D721Med (cell line): ENCODE results near the gene NNAT.
"Not testable (repeated sequence)": the region's sequence is repeated elsewhere in the genome, so short reads cannot be mapped to it uniquely, and the experiment has no call there.

Source experiments
- DNase-seq: peaks from one replicate; pipeline ENCODE4 v3.0.0; 2011; ENCODE audit warnings: low spot score; ENCODE audit not compliant: insufficient read length
- FAIRE-seq: peaks from 2 replicates; lab custom pipeline; 2011; peaks lifted over from hg19 to GRCh38; lab: Jason Lieb, UNC
- TF ChIP-seq, protein P1 (sequence below): IDR thresholded peaks from 2 replicates; pipeline ENCODE4 v1.5.1; 2012; ENCODE audit warnings: mild to moderate bottlenecking, control low read depth; ENCODE audit not compliant: insufficient read depth; ENCODE audit errors: missing control alignments

NNAT gene

DNA sequence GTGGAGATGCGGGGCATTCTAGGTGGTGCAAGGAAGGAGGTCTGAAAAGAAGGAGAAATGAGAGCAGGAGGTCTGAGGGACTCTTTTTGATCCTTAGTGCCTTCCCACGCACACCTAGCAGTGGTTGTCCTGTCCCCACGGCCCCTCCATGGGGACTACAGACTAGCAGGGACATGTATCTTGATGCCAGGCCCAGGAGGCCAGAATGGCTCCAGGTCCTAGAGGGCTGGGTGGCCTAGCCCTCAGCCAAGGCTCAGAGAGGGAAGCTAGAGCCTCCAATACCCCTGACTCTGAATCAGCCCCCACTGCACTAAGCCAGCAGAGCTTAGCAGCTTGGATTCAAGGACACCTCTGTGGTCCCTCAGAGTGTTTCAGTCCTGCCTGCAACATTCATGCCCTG, 23.3 kb downstream of the NNAT start:
- FAIRE-seq = no peak
- DNase-seq = no peak
- TF ChIP-seq, protein P1, sequence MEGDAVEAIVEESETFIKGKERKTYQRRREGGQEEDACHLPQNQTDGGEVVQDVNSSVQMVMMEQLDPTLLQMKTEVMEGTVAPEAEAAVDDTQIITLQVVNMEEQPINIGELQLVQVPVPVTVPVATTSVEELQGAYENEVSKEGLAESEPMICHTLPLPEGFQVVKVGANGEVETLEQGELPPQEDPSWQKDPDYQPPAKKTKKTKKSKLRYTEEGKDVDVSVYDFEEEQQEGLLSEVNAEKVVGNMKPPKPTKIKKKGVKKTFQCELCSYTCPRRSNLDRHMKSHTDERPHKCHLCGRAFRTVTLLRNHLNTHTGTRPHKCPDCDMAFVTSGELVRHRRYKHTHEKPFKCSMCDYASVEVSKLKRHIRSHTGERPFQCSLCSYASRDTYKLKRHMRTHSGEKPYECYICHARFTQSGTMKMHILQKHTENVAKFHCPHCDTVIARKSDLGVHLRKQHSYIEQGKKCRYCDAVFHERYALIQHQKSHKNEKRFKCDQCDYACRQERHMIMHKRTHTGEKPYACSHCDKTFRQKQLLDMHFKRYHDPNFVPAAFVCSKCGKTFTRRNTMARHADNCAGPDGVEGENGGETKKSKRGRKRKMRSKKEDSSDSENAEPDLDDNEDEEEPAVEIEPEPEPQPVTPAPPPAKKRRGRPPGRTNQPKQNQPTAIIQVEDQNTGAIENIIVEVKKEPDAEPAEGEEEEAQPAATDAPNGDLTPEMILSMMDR = no peak

GRCh38 chr20:37545516-37545915, 24.5 kb downstream of the NNAT start:
- no peak for DNase-seq
- TF ChIP-seq, protein P1 = no peak
- FAIRE-seq = no peak

GRCh38 chr20:37547912-37548311, 26.9 kb downstream of the NNAT start:
- TF ChIP-seq, protein P1 = no peak
- DNase-seq (no peak), FAIRE-seq (no peak)

- not testable (repeated sequence) for DNase-seq, FAIRE-seq
These were observed 29.3 kb downstream of the NNAT start for GRCh38 chr20:37550101-37550920.

DNA sequence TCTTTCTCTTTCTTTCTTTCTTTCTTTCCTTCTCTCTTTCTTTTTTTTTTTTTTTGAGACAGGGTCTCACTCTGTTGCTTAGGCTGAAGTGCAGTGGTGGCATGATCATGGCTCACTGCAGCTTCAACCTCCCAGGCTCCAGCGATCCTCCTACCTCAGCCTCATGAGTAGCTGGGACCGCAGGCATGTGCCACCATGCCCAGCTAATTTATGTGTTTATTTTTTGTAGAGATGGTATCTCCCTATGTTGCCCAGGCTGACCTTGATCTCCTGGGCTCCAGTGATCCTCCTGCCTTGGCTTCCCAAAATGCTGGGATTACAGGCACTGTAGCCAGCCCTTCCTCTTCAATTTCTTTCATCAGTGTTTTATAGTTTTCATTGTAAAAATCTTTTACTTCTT, 30.6 kb downstream of the NNAT start:
- not testable (repeated sequence) for DNase-seq, FAIRE-seq

GRCh38 chr20:37552415-37552814, 31.4 kb downstream of the NNAT start:
- no peak for DNase-seq
- no peak for FAIRE-seq
- TF ChIP-seq, protein P1 = no peak

DNA sequence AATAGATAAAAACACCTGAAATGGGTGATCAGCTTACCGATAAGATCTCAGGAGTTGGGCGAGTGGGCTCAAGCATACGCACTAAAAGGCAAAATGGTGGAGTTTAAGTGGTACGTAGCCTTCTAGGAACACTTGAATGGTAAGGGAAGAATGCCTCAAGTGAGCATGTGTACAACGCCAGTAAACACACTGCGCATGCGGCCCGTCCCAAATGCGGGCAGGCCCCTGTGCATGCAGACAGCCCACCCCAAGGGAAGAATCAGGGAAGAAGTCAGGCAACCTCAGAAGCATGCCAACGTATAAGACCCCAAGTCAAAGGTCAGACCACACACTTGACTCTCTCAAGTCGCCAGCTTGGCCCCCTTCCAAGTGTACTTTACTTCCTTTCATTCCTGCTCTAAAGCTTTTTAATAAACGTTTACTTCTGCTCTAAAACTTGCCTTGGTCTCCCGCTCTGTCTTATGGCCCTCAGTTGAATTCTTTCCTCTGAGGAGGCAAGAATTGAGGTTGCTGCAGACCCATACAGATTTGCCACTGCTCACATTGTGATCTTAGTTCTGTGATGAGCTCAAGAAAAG, 33.8 kb downstream of the NNAT start:
- FAIRE-seq, DNase-seq: not testable (repeated sequence)

GRCh38 chr20:37556538-37556937, 35.5 kb downstream of the NNAT start:
- no peak for DNase-seq
- no peak for FAIRE-seq

More at GRCh38 chr20:37556538-37556937, 35.5 kb downstream of the NNAT start:
- TF ChIP-seq, protein P1 = no peak
